Mesenchymal stem cell (in vitro differentiated cells and primary cell): Measurements from ENCODE around the gene KIF23.

Experiments
- DNase-seq: peaks from one replicate; pipeline ENCODE4 v3.0.0-alpha.2; 2013
- H2AFZ ChIP-seq: one replicate; pipeline ENCODE4 v1.6.1; 2013; ENCODE audit warnings: low read depth, mild to moderate bottlenecking, control low read depth, inconsistent platforms, low read length, moderate library complexity
- H2AK5ac ChIP-seq: 2 replicates; pipeline ENCODE4 v1.6.1; 2013; ENCODE audit warnings: low read length, moderate library complexity, mild to moderate bottlenecking, inconsistent platforms; ENCODE audit not compliant: severe bottlenecking
- H2BK120ac ChIP-seq: one replicate; pipeline ENCODE4 v1.6.1; 2013; ENCODE audit warnings: low read depth, mild to moderate bottlenecking, inconsistent platforms, low read length, moderate library complexity
- H2BK12ac ChIP-seq, 2 experiments: one replicate each; pipeline ENCODE4 v1.6.1; 2013; ENCODE audit warnings: inconsistent platforms in 2 of 2, low read length in 2 of 2, mild to moderate bottlenecking in 2 of 2, moderate library complexity in 2 of 2, control low read depth in 1 of 2
- H2BK15ac ChIP-seq: one replicate; pipeline ENCODE4 v1.6.1; 2013; ENCODE audit warnings: mild to moderate bottlenecking, low read depth, inconsistent platforms; ENCODE audit not compliant: poor library complexity, severe bottlenecking
- H2BK5ac ChIP-seq: 2 replicates; pipeline ENCODE4 v1.6.1; 2013; ENCODE audit warnings: low read depth, mild to moderate bottlenecking, low read length, control low read depth, inconsistent platforms; ENCODE audit not compliant: poor library complexity, severe bottlenecking
- H3K14ac ChIP-seq, 2 experiments: one replicate each; pipeline ENCODE4 v1.6.1; 2013; ENCODE audit warnings: inconsistent platforms in 2 of 2, low read length in 2 of 2, control low read depth in 1 of 2, mild to moderate bottlenecking in 1 of 2, moderate library complexity in 1 of 2
- H3K18ac ChIP-seq, 2 experiments: one replicate each; pipeline ENCODE4 v1.6.1; 2013; ENCODE audit warnings: inconsistent platforms in 2 of 2, low read length in 2 of 2, control low read depth in 1 of 2, low read depth in 1 of 2, mild to moderate bottlenecking in 1 of 2
- H3K23ac ChIP-seq, 2 experiments: one replicate each; pipeline ENCODE4 v1.6.1; 2013; ENCODE audit warnings: inconsistent platforms in 2 of 2, low read length in 2 of 2, mild to moderate bottlenecking in 2 of 2, moderate library complexity in 2 of 2, control low read depth in 1 of 2
- H3K27ac ChIP-seq: 2 replicates; pipeline ENCODE4 v1.5.1; 2013; ENCODE audit warnings: mild to moderate bottlenecking, moderate library complexity, low read length, control low read depth, inconsistent platforms; ENCODE audit not compliant: poor library complexity, severe bottlenecking
- H3K27me3 ChIP-seq, 2 experiments: 2 replicates each; pipeline versions ENCODE4 v1.6.1 to v1.7.0; 2013; ENCODE audit warnings: low read length in 2 of 2, mild to moderate bottlenecking in 2 of 2, moderate library complexity in 2 of 2, control low read depth in 1 of 2, inconsistent platforms in 1 of 2; ENCODE audit not compliant: control insufficient read depth in 1 of 2, insufficient read depth in 1 of 2
- H3K36me3 ChIP-seq, 2 experiments: 2 replicates each; pipeline versions ENCODE4 v1.6.1 to v1.7.0; 2013; ENCODE audit warnings: low read length in 2 of 2, control low read depth in 1 of 2, inconsistent platforms in 1 of 2, low read depth in 1 of 2, mild to moderate bottlenecking in 1 of 2; ENCODE audit not compliant: insufficient read depth in 2 of 2, control insufficient read depth in 1 of 2
- H3K4ac ChIP-seq, 2 experiments: one replicate each; pipeline ENCODE4 v1.6.1; 2013; ENCODE audit warnings: inconsistent platforms in 2 of 2, low read length in 2 of 2, mild to moderate bottlenecking in 2 of 2, moderate library complexity in 2 of 2, control low read depth in 1 of 2, low read depth in 1 of 2
- H3K4me1 ChIP-seq: 2 replicates; pipeline ENCODE4 v1.6.1; 2013; ENCODE audit warnings: low read depth, low read length, control low read depth; ENCODE audit not compliant: control insufficient read depth, insufficient read depth
- H3K4me2 ChIP-seq: 2 replicates; pipeline ENCODE4 v1.6.1; 2013; ENCODE audit warnings: low read length, mild to moderate bottlenecking, inconsistent platforms; ENCODE audit not compliant: poor library complexity, severe bottlenecking
- H3K4me3 ChIP-seq, 2 experiments: 2 replicates each; pipeline versions ENCODE4 v1.5.1 to v1.7.0; 2013; ENCODE audit warnings: low read length in 2 of 2, mild to moderate bottlenecking in 2 of 2, control low read depth in 1 of 2, low read depth in 1 of 2; ENCODE audit not compliant: insufficient read depth in 1 of 2
- H3K79me1 ChIP-seq: replicated peaks from 2 replicates; pipeline ENCODE4 v1.6.1; 2013; ENCODE audit warnings: mild to moderate bottlenecking, control low read depth, low read length, inconsistent platforms; ENCODE audit not compliant: poor library complexity, severe bottlenecking
- H3K9ac ChIP-seq: 2 replicates; pipeline ENCODE4 v1.7.0; 2013; ENCODE audit warnings: mild to moderate bottlenecking, low read length, moderate library complexity
- H3K9me3 ChIP-seq: 2 replicates; pipeline ENCODE4 v1.7.0; 2013; ENCODE audit warnings: mild to moderate bottlenecking, low read length; ENCODE audit not compliant: control insufficient read depth
- H4K8ac ChIP-seq: one replicate; pipeline ENCODE4 v1.6.1; 2013; ENCODE audit warnings: inconsistent platforms, mild to moderate bottlenecking, low read length, moderate library complexity
- H4K91ac ChIP-seq: one replicate; pipeline ENCODE4 v1.6.1; 2013; ENCODE audit warnings: mild to moderate bottlenecking, low read length, inconsistent platforms
- WGBS: methylation state at CpG from one replicate; pipeline ENCODE4 v1.1.7; 2013; ENCODE audit warnings: mixed read lengths; 5-methylcytosine and 5-hydroxymethylcytosine counted together

The KIF23 gene

DNA sequence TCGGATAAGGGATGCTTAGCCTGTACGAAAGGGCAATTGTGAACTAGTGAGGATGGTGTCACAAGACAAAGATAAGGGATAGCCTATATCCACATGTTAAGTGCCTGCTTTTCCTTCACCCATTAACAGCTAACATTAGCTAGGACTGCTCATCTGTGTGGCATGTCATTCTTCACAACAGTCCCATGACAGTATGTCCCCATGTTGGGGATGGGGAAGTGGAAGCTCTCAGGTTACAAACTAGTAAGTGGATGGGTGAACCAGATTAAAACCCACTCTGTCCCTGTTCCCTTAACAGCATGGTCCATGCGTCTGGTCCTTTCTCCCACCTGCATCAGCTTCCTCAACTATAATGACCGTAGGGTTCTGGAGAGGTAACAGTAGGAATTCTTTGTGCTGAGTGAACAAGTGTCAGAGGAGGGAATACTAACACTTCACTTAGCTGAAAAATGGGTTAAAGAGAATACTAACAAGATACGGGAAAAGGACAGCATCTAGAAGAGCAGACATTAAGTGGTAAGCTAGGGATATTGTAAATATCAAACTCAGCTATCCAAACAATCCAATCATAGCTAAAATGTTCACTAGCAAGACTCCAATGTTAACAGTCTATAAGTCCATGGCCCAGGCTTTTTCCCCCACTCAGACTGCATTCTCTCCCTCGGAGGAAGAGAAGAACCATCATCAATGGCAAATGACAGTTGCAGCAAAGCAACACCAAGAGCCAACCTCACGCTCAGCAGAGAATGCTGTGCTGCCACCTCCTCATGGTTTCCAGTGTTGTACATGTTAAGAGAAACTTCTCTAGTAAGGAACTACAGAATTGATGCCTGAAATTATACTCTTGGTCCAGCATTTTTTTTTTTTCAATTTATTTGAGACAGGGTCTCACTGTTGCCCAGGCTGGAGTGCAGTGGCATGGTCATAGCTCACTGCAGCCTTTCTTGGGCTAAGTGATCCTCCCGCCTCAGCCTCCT, 43.4 kb downstream of the KIF23 start:
- no peak overlapping the region for H3K4ac ChIP-seq
- H3K14ac ChIP-seq: no peak overlapping the region
- H3K23ac ChIP-seq: no peak overlapping the region
- H2AFZ ChIP-seq: no peak overlapping the region
- H3K79me1 ChIP-seq: peaks cover 10% of the 10 kb centered on the region
- peak; percentile 51 for DNase-seq
- no peak overlapping the region for H2BK15ac ChIP-seq
- H2BK5ac ChIP-seq: no peak overlapping the region
- H3K27ac ChIP-seq: no peak overlapping the region
- no peak overlapping the region for H3K4me3 ChIP-seq
- H2AK5ac ChIP-seq: no peak overlapping the region
- H3K4me2 ChIP-seq: no peak overlapping the region
- peaks cover 11 to 44% of the 10 kb centered on the region in 2 experiments for H3K36me3 ChIP-seq
- H2BK12ac ChIP-seq: no peak overlapping the region
- H2BK120ac ChIP-seq: no peak overlapping the region
- no peak overlapping the region for H4K91ac ChIP-seq
- H4K8ac ChIP-seq: no peak overlapping the region
- 83% methylated on average over 5 of the region's 8 CpGs for WGBS
- no peaks in the 10 kb centered on the region for H3K27me3 ChIP-seq
- H3K18ac ChIP-seq: no peak overlapping the region
- no peak overlapping the region for H3K9ac ChIP-seq
- H3K4me1 ChIP-seq: peaks cover 8% of the 10 kb centered on the region
- no peaks in the 10 kb centered on the region for H3K9me3 ChIP-seq

DNA sequence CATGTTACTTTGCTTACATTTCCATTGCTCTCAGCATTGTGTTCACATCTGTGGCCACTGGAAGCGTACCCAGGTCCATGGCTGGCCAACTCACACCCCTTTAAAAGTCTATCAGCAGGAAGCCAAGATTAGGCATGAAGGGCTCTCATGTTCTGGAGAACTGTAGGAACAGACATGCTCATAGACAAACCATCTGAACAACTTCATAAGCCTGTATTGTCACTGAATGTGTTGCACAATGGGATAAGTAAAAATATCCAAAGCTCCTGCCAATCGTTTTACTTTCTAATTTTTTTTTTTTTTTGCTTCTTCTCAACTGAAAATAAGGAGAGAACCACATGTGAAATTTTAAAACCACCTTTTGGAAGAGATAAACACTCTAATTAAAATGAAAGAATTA, 44.9 kb downstream of the KIF23 start:
- H2BK12ac ChIP-seq: no peak overlapping the region
- H3K27me3 ChIP-seq: no peaks in the 10 kb centered on the region
- H4K91ac ChIP-seq: no peak overlapping the region
- H3K9ac ChIP-seq: no peak overlapping the region
- no peak overlapping the region for H2BK5ac ChIP-seq
- no peak overlapping the region for H2AK5ac ChIP-seq
- no peak overlapping the region for H3K4me3 ChIP-seq
- peaks cover 10% of the 10 kb centered on the region for H3K4me1 ChIP-seq
- no peak overlapping the region for H3K27ac ChIP-seq
- no peak overlapping the region for H3K4me2 ChIP-seq
- H4K8ac ChIP-seq: no peak overlapping the region
- DNase-seq: no peak
- H3K9me3 ChIP-seq: no peaks in the 10 kb centered on the region
- no peak overlapping the region for H3K14ac ChIP-seq
- no peak overlapping the region for H3K18ac ChIP-seq
- no peak overlapping the region for H2BK120ac ChIP-seq
- H3K4ac ChIP-seq: no peak overlapping the region
- peaks cover 10% of the 10 kb centered on the region for H3K79me1 ChIP-seq
- H2AFZ ChIP-seq: no peak overlapping the region
- H2BK15ac ChIP-seq: no peak overlapping the region
- no peak overlapping the region for H3K23ac ChIP-seq
- WGBS: 100% methylated on average over 1 of the region's 2 CpGs
- H3K36me3 ChIP-seq: peaks cover 11 to 39% of the 10 kb centered on the region in 2 experiments

DNA sequence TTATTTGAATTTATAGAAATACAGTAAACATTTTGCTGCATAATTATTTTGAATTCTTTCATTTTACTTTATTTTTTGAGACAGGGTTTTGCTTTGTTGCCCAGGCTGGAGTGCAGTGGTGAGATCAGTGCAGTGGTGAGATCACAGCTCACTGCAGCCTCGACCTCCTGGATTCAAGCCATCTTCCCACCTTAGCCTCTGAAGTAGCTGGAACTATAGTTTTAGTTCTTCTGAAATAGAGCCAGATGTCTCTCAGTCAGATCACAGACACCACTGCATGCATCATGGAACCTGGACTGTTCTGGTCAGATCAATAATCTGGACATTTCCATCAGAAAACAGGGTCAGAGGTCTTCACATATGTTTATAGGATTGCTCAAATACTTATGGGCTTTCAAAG, 46.3 kb downstream of the KIF23 start:
- H2BK12ac ChIP-seq: no peak overlapping the region
- no peak overlapping the region for H3K4me2 ChIP-seq
- H3K36me3 ChIP-seq: peaks cover 7 to 25% of the 10 kb centered on the region in 2 experiments
- H2BK120ac ChIP-seq: no peak overlapping the region
- WGBS: 78% methylated on average over 1 of the region's 1 CpG
- no peak overlapping the region for H3K27ac ChIP-seq
- no peak overlapping the region for H3K18ac ChIP-seq
- H3K4me1 ChIP-seq: peaks cover 7% of the 10 kb centered on the region
- H3K4ac ChIP-seq: no peak overlapping the region
- no peak overlapping the region for H2BK5ac ChIP-seq
- no peaks in the 10 kb centered on the region for H3K9me3 ChIP-seq
- peaks cover 10% of the 10 kb centered on the region for H3K79me1 ChIP-seq
- H2AFZ ChIP-seq: no peak overlapping the region
- H3K27me3 ChIP-seq: no peaks in the 10 kb centered on the region
- H2AK5ac ChIP-seq: no peak overlapping the region
- no peak overlapping the region for H3K14ac ChIP-seq
- no peak for DNase-seq
- H4K91ac ChIP-seq: no peak overlapping the region
- no peak overlapping the region for H3K23ac ChIP-seq
- H4K8ac ChIP-seq: no peak overlapping the region
- no peak overlapping the region for H3K4me3 ChIP-seq
- H3K9ac ChIP-seq: no peak overlapping the region
- H2BK15ac ChIP-seq: no peak overlapping the region

DNA sequence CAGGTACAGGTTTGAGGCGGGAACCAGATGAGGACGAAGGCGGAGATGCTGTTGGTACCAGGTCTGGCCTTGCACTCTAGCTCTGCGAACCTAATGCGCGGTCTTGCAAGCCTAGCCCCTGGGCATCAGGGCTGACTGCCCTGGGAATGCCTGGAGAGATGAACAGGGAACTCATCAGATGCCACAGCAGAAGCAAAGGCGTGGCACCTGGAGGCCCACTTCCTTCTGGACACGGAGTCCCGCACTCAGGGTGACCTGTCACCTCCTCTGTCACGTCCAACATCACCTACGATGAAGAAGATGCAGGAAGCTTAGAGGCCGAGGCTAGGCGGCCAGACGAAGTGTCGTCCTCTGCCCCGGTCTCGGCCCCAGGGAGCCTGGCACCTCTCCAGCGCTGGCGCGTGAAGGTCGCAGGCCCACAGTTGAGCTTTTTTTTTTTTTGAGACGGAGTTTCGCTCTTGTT, 47.9 kb downstream of the KIF23 start:
- H3K4me2 ChIP-seq: peak overlapping the region; percentile 69
- H4K91ac ChIP-seq: peak overlapping the region; percentile 18
- peaks cover 0 to 9% of the 10 kb centered on the region in 2 experiments for H3K36me3 ChIP-seq
- no peaks in the 10 kb centered on the region for H3K27me3 ChIP-seq
- no peak overlapping the region for H2AK5ac ChIP-seq
- H2BK5ac ChIP-seq: no peak overlapping the region
- peak overlapping the region in 1 of 2 experiments; percentile 80 for H3K4me3 ChIP-seq
- peaks cover 7% of the 10 kb centered on the region for H3K4me1 ChIP-seq
- no peak overlapping the region for H2AFZ ChIP-seq
- DNase-seq: no peak
- H3K27ac ChIP-seq: no peak overlapping the region
- peak overlapping the region in 1 of 2 experiments; percentile 47 for H3K18ac ChIP-seq
- H3K23ac ChIP-seq: no peak overlapping the region
- H4K8ac ChIP-seq: peak overlapping the region; percentile 79
- no peaks in the 10 kb centered on the region for H3K9me3 ChIP-seq
- H2BK120ac ChIP-seq: no peak overlapping the region
- 94% methylated on average over 23 of the region's 23 CpGs for WGBS
- no peak overlapping the region for H3K4ac ChIP-seq
- H3K14ac ChIP-seq: no peak overlapping the region
- peak overlapping the region in 1 of 2 experiments; percentile 51 for H2BK12ac ChIP-seq
- H3K79me1 ChIP-seq: peaks cover 5% of the 10 kb centered on the region
- H3K9ac ChIP-seq: peak overlapping the region; percentile 97
- H2BK15ac ChIP-seq: no peak overlapping the region
